Measurements from ENCODE around the gene MUC5AC.

Gene MUC5AC

DNA sequence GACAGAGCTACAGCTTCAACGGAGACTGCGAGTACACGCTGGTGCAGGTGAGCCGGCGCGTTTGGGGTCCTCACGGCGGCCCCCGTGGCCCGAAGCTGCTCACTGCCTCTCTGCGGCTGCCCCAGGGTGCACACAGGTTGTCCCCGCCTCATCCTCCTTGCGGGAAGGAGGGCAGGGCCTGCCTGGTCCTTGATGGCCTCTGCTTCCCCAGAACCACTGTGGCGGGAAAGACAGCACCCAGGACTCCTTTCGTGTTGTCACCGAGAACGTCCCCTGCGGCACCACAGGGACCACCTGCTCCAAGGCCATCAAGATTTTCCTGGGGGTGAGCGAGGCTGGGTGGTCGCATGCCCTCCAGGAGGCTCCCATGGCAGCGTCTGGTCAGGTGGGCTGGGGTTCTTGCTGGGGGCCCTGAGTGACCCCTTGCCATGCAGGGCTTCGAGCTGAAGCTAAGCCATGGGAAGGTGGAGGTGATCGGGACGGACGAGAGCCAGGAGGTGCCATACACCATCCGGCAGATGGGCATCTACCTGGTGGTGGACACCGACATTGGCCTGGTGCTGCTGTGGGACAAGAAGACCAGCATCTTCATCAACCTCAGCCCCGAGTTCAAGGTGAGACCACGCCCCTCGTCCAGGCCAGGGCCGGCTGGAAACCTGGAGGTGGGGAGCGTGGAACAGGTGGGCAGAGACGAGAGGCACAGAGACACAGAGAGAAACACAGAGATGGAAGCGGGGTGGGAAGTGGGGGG, 19.4 kb downstream of the MUC5AC start:
- in situ Hi-C loops (cut with MboI; ENCODE audit: low sequenced_read_pairs, unreplicated experiment): no loop called here
- DNase-seq (ENCODE audit: low spot score): no peak
- TF ChIP-seq, protein P1, sequence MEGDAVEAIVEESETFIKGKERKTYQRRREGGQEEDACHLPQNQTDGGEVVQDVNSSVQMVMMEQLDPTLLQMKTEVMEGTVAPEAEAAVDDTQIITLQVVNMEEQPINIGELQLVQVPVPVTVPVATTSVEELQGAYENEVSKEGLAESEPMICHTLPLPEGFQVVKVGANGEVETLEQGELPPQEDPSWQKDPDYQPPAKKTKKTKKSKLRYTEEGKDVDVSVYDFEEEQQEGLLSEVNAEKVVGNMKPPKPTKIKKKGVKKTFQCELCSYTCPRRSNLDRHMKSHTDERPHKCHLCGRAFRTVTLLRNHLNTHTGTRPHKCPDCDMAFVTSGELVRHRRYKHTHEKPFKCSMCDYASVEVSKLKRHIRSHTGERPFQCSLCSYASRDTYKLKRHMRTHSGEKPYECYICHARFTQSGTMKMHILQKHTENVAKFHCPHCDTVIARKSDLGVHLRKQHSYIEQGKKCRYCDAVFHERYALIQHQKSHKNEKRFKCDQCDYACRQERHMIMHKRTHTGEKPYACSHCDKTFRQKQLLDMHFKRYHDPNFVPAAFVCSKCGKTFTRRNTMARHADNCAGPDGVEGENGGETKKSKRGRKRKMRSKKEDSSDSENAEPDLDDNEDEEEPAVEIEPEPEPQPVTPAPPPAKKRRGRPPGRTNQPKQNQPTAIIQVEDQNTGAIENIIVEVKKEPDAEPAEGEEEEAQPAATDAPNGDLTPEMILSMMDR (IDR thresholded peaks at IDR 0.05; ENCODE audit: borderline replicate concordance, control extremely low read depth, extremely low read depth, insufficient read depth, missing control alignments): no peak

DNA sequence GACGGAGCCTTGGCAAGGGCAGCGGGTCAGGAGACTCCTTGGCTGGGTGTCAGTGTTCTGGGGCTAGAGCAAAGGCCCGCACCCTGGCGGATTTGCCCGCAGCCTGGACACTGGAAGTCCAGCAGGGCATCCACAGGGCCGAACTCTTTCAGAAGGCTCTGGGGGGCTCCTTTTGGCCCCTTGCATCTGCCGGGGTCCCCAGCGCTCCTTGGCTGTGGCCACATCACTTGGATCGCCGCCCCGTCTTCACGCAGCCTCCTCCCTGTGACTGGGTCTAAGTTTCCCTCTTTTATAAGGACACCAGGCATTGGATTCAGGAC, 20.0 kb downstream of the MUC5AC start:
- no peak for DNase-seq (ENCODE audit: low spot score)
- TF ChIP-seq, protein P1 (IDR thresholded peaks at IDR 0.05; ENCODE audit: borderline replicate concordance, control extremely low read depth, extremely low read depth, insufficient read depth, missing control alignments): no peak
- in situ Hi-C loops (cut with MboI; ENCODE audit: low sequenced_read_pairs, unreplicated experiment): no loop called here

DNA sequence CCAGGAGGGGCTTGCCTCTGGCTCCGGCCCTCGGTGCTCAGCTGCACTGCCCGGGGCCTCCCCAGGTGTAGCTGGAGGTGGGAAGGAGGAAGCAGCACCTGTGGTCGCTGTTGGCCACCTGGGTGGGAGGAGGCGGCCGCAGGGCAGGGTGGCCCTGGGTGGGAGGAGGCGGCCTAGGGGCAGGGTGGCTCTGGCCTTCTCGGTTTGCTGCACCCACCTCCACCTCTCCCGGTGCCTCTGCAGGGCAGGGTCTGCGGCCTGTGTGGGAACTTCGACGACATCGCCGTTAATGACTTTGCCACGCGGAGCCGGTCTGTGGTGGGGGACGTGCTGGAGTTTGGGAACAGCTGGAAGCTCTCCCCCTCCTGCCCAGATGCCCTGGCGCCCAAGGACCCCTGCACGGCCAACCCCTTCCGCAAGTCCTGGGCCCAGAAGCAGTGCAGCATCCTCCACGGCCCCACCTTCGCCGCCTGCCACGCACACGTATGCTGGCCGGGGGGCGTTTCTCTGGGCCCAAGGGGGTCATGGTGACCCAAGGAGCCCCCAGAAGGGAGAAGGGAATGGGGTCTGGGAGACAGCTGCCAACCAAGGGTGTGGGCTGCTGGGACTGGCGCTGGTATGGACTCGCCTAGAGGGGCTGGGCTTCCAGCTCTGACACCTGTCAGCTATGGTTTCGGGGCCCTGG, 20.6 kb downstream of the MUC5AC start:
- TF ChIP-seq, protein P1 (IDR thresholded peaks at IDR 0.05; ENCODE audit: borderline replicate concordance, control extremely low read depth, extremely low read depth, insufficient read depth, missing control alignments): no peak
- no peak for DNase-seq (ENCODE audit: low spot score)
- in situ Hi-C loops (cut with MboI; ENCODE audit: low sequenced_read_pairs, unreplicated experiment): no loop called here

DNA sequence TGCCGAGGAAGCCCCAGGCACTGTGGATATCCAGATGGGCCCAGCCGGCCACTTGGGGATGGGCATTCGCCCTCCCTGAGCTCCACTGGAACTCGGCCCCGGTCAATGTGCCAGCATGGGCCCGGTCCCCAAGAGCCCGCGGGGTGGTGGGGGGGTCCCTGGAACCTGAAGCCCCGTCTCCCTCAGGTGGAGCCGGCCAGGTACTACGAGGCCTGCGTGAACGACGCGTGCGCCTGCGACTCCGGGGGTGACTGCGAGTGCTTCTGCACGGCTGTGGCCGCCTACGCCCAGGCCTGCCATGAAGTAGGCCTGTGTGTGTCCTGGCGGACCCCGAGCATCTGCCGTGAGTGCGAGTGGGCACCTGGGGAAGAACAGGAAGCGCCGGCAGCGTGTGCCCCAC, 21.2 kb downstream of the MUC5AC start:
- no peak for DNase-seq (ENCODE audit: low spot score)
- TF ChIP-seq, protein P1 (IDR thresholded peaks at IDR 0.05; ENCODE audit: borderline replicate concordance, control extremely low read depth, extremely low read depth, insufficient read depth, missing control alignments): no peak
- in situ Hi-C loops (cut with MboI; ENCODE audit: low sequenced_read_pairs, unreplicated experiment): no loop called here

DNA sequence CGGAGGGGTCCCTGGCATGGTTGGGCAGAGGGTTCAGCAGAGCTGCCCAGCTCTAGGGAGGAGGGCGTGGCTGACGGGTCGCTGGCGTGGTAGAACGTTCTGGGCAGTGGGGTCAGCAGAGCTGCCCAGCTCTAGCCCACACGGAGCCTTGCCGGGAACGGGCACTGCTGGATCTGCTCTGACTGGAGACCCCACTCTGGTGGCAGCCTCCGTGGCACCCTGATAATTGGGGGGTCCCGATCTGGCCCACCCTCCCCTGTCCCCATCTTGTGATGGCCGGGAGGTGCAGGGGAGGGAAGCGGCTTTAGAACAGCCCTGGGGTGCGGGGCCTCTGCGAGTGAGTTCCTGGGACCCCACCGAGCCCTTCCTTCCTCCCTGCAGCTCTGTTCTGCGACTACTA, 21.9 kb downstream of the MUC5AC start:
- TF ChIP-seq, protein P1 (IDR thresholded peaks at IDR 0.05; ENCODE audit: borderline replicate concordance, control extremely low read depth, extremely low read depth, insufficient read depth, missing control alignments): no peak
- in situ Hi-C loops (cut with MboI; ENCODE audit: low sequenced_read_pairs, unreplicated experiment): no loop called here
- DNase-seq (ENCODE audit: low spot score): no peak

DNA sequence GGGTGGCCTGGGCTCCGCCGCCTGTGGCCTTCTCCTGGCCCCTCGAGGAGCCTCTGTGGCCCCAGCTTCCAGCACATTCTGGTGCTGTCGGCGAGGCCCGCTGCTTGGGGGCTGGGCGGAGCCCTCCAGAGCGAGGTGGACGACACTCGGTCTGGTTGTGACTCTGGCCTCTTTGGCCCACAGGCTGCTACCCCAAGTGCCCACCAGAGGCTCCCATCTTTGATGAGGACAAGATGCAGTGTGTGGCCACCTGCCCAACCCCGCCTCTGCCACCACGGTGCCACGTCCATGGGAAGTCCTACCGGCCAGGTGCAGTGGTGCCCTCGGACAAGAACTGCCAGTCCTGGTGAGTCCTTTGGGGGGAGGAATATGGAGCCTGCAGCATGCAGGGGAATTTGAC, 22.4 kb downstream of the MUC5AC start:
- in situ Hi-C loops (cut with MboI; ENCODE audit: low sequenced_read_pairs, unreplicated experiment): no loop called here
- no peak for DNase-seq (ENCODE audit: low spot score)
- TF ChIP-seq, protein P1 (IDR thresholded peaks at IDR 0.05; ENCODE audit: borderline replicate concordance, control extremely low read depth, extremely low read depth, insufficient read depth, missing control alignments): no peak

All from GM13976 (cell line).